Measurements from ENCODE around the gene ZDHHC4.

The ZDHHC4 gene

DNA sequence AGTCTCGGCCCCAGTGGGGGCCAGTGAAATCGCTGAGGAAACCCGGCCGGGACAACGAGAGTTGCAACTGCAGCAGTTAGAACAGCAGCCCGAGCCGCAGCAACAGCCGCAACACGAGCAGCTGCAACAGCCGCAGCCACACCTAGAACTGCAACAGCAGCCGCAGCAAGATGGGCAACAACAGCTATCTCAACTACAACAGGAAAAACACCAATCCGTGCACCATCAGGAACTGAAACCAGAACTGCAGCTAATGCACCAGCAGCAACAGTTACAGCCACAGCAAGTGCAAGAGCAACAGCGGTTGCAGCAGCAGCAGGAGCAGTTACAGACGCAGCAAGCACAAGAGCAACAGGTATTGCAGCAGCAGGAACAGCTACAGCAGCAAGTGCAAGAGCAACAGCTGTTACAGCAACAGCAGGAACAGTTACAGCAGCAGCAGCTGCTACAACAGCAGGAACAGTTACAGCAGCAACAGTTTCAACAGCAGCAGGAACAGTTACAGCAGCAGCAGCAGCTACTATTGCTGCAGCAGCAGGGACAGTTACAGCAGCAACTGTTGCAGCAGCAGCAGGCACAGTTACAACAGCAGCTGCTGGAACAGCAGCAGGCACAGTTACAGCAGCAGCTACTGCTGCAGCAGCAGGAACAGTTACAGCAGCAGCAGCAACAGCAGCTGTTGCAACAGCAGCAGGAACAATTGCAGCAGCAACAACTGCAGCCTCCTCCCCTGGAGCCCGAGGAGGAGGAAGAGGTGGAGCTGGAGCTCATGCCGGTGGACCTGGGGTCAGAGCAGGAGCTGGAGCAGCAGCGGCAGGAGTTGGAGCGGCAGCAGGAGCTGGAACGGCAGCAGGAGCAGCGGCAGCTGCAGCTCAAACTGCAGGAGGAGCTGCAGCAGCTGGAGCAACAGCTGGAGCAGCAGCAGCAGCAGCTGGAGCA lies 44.2 kb downstream of the ZDHHC4 start:
- Histone ChIP-seq H3K4me2 (ENCODE audit: low read depth, low read length) (peak overlapping the region; percentile 15; the same call in 1 of the 2 replicates), H3F3A (ENCODE audit: insufficient read depth, low read length) (0 out of 2 replicates have a peak, but pooled peaks cover 6% of the 10 kb centered on the region), H3K4me3 (ENCODE audit: low read length) (no peak overlapping the region), H3K36me3 (replicated peaks; ENCODE audit: insufficient read depth, low read length) (no peaks in the 10 kb centered on the region), H3K27me3 (replicated peaks; ENCODE audit: insufficient read depth, low read length) (no peaks in the 10 kb centered on the region), H3K27ac (ENCODE audit: low read length) (no peak overlapping the region), H3K9me3 (replicated peaks; ENCODE audit: insufficient read depth, low read length) (no peaks in the 10 kb centered on the region), H4K20me1 (ENCODE audit: insufficient read depth, low read length) (no peaks in the 10 kb centered on the region), H3K9me2 (replicated peaks; ENCODE audit: insufficient read depth, low read length) (no peaks in the 10 kb centered on the region), H3K79me2 (ENCODE audit: low read length) (no peaks in the 10 kb centered on the region), H3K4me1 (ENCODE audit: low read length) (peaks cover 31% of the 10 kb centered on the region), H3K9ac (ENCODE audit: low read length) (no peak overlapping the region), H2AFZ (ENCODE audit: low read length) (no peak overlapping the region)
- no peak for DNase-seq
- TF ChIP-seq, protein P1, sequence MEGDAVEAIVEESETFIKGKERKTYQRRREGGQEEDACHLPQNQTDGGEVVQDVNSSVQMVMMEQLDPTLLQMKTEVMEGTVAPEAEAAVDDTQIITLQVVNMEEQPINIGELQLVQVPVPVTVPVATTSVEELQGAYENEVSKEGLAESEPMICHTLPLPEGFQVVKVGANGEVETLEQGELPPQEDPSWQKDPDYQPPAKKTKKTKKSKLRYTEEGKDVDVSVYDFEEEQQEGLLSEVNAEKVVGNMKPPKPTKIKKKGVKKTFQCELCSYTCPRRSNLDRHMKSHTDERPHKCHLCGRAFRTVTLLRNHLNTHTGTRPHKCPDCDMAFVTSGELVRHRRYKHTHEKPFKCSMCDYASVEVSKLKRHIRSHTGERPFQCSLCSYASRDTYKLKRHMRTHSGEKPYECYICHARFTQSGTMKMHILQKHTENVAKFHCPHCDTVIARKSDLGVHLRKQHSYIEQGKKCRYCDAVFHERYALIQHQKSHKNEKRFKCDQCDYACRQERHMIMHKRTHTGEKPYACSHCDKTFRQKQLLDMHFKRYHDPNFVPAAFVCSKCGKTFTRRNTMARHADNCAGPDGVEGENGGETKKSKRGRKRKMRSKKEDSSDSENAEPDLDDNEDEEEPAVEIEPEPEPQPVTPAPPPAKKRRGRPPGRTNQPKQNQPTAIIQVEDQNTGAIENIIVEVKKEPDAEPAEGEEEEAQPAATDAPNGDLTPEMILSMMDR (IDR thresholded peaks at IDR 0.05; ENCODE audit: low read length): no peak

DNA sequence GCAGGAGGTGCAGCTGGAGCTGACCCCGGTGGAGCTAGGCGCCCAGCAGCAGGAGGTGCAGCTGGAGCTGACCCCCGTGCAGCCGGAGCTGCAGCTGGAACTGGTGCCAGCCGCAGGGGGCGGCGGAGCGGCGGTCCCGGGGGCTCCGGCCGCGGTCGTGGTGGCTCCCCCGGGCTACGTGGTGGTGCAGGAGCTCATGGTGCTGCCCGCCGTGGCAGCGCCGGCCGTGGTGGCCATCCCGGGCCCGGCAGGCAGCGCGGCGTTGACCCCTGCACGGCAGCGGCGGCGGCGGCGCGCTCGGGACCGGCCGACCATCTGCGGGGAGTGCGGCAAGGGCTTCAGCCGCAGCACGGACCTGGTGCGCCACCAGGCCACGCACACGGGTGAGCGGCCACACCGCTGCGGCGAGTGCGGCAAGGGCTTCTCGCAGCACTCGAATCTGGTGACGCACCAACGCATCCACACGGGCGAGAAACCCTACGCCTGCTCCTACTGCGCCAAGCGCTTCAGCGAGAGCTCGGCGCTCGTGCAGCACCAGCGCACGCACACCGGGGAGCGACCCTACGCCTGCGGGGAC lies 45.0 kb downstream of the ZDHHC4 start:
- no peak for TF ChIP-seq EZH2 (optimal IDR thresholded peaks at IDR 0.05; ENCODE audit: low read depth, low read length)
- no peak for TF ChIP-seq EZH2phosphoT487 (IDR thresholded peaks at IDR 0.05; ENCODE audit: low read length)
- TF ChIP-seq, protein P1 (IDR thresholded peaks at IDR 0.05; ENCODE audit: low read length): no peak
- no peak overlapping the region for H3K27ac ChIP-seq (ENCODE audit: low read length)
- H3K4me2 ChIP-seq (ENCODE audit: low read depth, low read length): no peak overlapping the region
- no peaks in the 10 kb centered on the region for H3K9me3 ChIP-seq (replicated peaks; ENCODE audit: insufficient read depth, low read length)
- no peaks in the 10 kb centered on the region for H3K9me2 ChIP-seq (replicated peaks; ENCODE audit: insufficient read depth, low read length)
- no peaks in the 10 kb centered on the region for H4K20me1 ChIP-seq (ENCODE audit: insufficient read depth, low read length)
- H3K9ac ChIP-seq (ENCODE audit: low read length): no peak overlapping the region
- no peak overlapping the region for H2AFZ ChIP-seq (ENCODE audit: low read length)
- H3F3A ChIP-seq (ENCODE audit: insufficient read depth, low read length): 0 out of 2 replicates have a peak, but pooled peaks cover 6% of the 10 kb centered on the region
- no peaks in the 10 kb centered on the region for H3K79me2 ChIP-seq (ENCODE audit: low read length)
- H3K36me3 ChIP-seq (replicated peaks; ENCODE audit: insufficient read depth, low read length): no peaks in the 10 kb centered on the region
- H3K4me1 ChIP-seq (ENCODE audit: low read length): peaks cover 31% of the 10 kb centered on the region
- DNase-seq: no peak
- no peaks in the 10 kb centered on the region for H3K27me3 ChIP-seq (replicated peaks; ENCODE audit: insufficient read depth, low read length)
- no peak overlapping the region for H3K4me3 ChIP-seq (ENCODE audit: low read length)

DNA sequence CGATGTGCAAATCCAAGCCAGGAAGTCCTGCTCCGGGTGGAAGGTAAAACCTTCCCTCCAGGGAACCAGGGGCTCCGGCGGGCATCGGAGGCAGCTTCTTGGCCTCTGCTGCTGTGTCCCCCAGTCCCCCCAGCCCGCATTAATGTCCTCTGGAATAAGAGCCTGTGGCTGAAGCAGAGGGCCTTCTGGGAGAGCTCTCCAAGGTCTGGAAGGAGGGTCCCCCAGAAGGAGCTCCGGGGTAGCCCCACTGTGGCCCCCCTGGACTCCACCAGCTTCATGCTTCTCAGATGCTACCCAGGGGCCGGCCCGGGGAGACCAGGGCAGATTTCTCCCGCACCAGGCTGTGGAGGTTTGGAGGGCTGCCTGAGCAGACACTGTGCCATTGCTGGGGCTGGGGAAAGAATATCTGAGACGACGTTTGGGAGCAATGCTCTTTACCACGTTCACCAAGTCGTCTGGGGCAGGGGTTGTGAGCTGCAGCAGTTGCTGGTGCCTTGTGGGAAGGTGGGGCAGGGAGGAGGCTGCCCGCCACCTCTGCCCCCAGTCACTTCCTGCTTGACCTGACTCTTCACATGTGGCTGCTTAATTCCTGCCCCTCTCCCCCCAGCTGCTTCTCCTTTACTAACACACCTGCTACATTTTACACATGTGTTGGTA lies 46.5 kb downstream of the ZDHHC4 start:
- TF ChIP-seq, protein P1 (IDR thresholded peaks at IDR 0.05; ENCODE audit: low read length): no peak
- TF ChIP-seq EZH2phosphoT487 (IDR thresholded peaks at IDR 0.05; ENCODE audit: low read length) (no peak), EZH2 (optimal IDR thresholded peaks at IDR 0.05; ENCODE audit: low read depth, low read length) (no peak)
- peaks cover 31% of the 10 kb centered on the region for H3K4me1 ChIP-seq (ENCODE audit: low read length)
- H3K9ac ChIP-seq (ENCODE audit: low read length): no peak overlapping the region
- no peaks in the 10 kb centered on the region for H3K9me3 ChIP-seq (replicated peaks; ENCODE audit: insufficient read depth, low read length)
- no peaks in the 10 kb centered on the region for H3K79me2 ChIP-seq (ENCODE audit: low read length)
- H4K20me1 ChIP-seq (ENCODE audit: insufficient read depth, low read length): no peaks in the 10 kb centered on the region
- H3K4me2 ChIP-seq (ENCODE audit: low read depth, low read length): peak overlapping the region; percentile 41; the same call in 1 of the 2 replicates
- H3K36me3 ChIP-seq (replicated peaks; ENCODE audit: insufficient read depth, low read length): no peaks in the 10 kb centered on the region
- no peak overlapping the region for H3K27ac ChIP-seq (ENCODE audit: low read length)
- no peaks in the 10 kb centered on the region for H3K9me2 ChIP-seq (replicated peaks; ENCODE audit: insufficient read depth, low read length)
- H3K27me3 ChIP-seq (replicated peaks; ENCODE audit: insufficient read depth, low read length): no peaks in the 10 kb centered on the region
- 0 out of 2 replicates have a peak, but pooled peaks cover 6% of the 10 kb centered on the region for H3F3A ChIP-seq (ENCODE audit: insufficient read depth, low read length)
- H3K4me3 ChIP-seq (ENCODE audit: low read length): no peak overlapping the region
- peak overlapping the region; percentile 57 for H2AFZ ChIP-seq (ENCODE audit: low read length)
- DNase-seq: peak; percentile 38
